K562 (cell line): ENCODE results near the gene POMGNT1. TPM values are rescaled to one million over a fixed set of nuclear protein-coding genes. Genes with fewer than 3 reads are reported as not detected.

Experiments used
- BDP1 ChIP-seq: IDR thresholded peaks from 3 replicates; pipeline ENCODE4 v1.6.1; 2011; ENCODE audit not compliant: insufficient read length, insufficient read depth
- CREM ChIP-seq: IDR thresholded peaks from 2 replicates; pipeline ENCODE4 v1.6.1; 2014; ENCODE audit warnings: antibody characterized with exemption, low read depth
- GTF2E2 ChIP-seq: fragments of 200-800 bp; sonication (Bioruptor generic); IDR thresholded peaks from 2 replicates; pipeline ENCODE4 v1.6.1; 2016; ENCODE audit warnings: missing genetic modification characterization, missing compliant biosample characterization
- HCFC1 ChIP-seq: IDR thresholded peaks from 2 replicates; pipeline ENCODE4 v1.6.1; 2012; ENCODE audit warnings: low read depth, low read length, improper control_type of control experiment
- HEY1 ChIP-seq: fragments of 250-450 bp; sonication (Bioruptor Pico); IDR thresholded peaks from 2 replicates; pipeline ENCODE4 v1.5.0; 2020; ENCODE audit warnings: mild to moderate bottlenecking, moderate library complexity, borderline replicate concordance
- KAT8 ChIP-seq: fragments of 450-650 bp; IDR thresholded peaks from 2 replicates; pipeline ENCODE4 v1.6.1; 2016; ENCODE audit warnings: low read depth, mild to moderate bottlenecking
- LEF1 ChIP-seq: fragments of 450-650 bp; IDR thresholded peaks from 2 replicates; pipeline ENCODE4 v1.6.1; 2016; ENCODE audit warnings: mild to moderate bottlenecking
- NONO ChIP-seq, 2 experiments: fragments of 200-400 bp in 1 of 2; fragments of 450-650 bp in 1 of 2; formaldehyde crosslinking in 1 of 2; IDR thresholded peaks; 2 replicates each; pipeline ENCODE4 v1.6.1; 2017; ENCODE audit warnings: low read depth in 2 of 2, mild to moderate bottlenecking in 2 of 2, moderate library complexity in 2 of 2, low read length in 1 of 2
- NR2F6 ChIP-seq: fragments of 450-650 bp; formaldehyde crosslinking; IDR thresholded peaks from 2 replicates; pipeline ENCODE4 v1.4.0; 2020; ENCODE audit warnings: mild to moderate bottlenecking
- SIN3B ChIP-seq: fragments of 450-650 bp; IDR thresholded peaks from 2 replicates; pipeline ENCODE4 v1.6.1; 2017; ENCODE audit warnings: low read depth, mild to moderate bottlenecking, moderate library complexity
- SRSF7 ChIP-seq: fragments of 200-400 bp; formaldehyde crosslinking; optimal IDR thresholded peaks from 2 replicates; pipeline ENCODE3; 2017; ENCODE audit warnings: mild to moderate bottlenecking, low read depth, low read length
- ZNF274 ChIP-seq: IDR thresholded peaks from 2 replicates; pipeline ENCODE4 v1.6.1; 2011; ENCODE audit warnings: low read depth, mild to moderate bottlenecking, low read length, moderate library complexity, borderline replicate concordance
- ZNF318 ChIP-seq, 2 experiments: fragments of 450-650 bp; IDR thresholded peaks; 2 replicates each; pipeline ENCODE4 v1.6.1; 2016; ENCODE audit warnings: mild to moderate bottlenecking in 2 of 2, borderline replicate concordance in 1 of 2, low read depth in 1 of 2, moderate library complexity in 1 of 2
- ZNF347 ChIP-seq: fragments of 450-650 bp; formaldehyde crosslinking; IDR thresholded peaks from 2 replicates; pipeline ENCODE4 v1.4.0; 2020; ENCODE audit warnings: low read depth, mild to moderate bottlenecking, moderate library complexity
- ZNF518B ChIP-seq: fragments of 250-450 bp; sonication (Bioruptor Pico); IDR thresholded peaks from 2 replicates; pipeline ENCODE4 v1.5.0; 2021; ENCODE audit warnings: mild to moderate bottlenecking, moderate library complexity
- ZNF589 ChIP-seq: fragments of 200-800 bp; sonication (Bioruptor generic); IDR thresholded peaks from 2 replicates; pipeline ENCODE4 v1.6.1; 2016; ENCODE audit warnings: low read depth, missing genetic modification characterization, missing compliant biosample characterization
- polyA plus RNA-seq, 8 experiments: library from polyadenylated mRNA; depleted of rRNA in 4 of 8; stranded (reverse) in 5 of 8; unstranded in 3 of 8; fragments of >200 nt; fragmentation: Nextera tagmentation in 2 of 8; fragmentation: Illumina TruSeq in 1 of 8; extraction: Ambion mirVana in 2 of 8; extraction: Trizol in 1 of 8; gene quantifications; 2 replicates each; pipeline versions ENCODE4 v1.2.1 to v1.2.3, GENCODE V29; 2011 to 2014; ENCODE audit warnings: inconsistent platforms in 1 of 8, missing spikeins in 1 of 8
- total RNA-seq, 7 experiments: library from RNA; depleted of rRNA in 6 of 7; stranded (reverse); fragments of >200 nt in 6 of 7; fragmentation: Illumina TruSeq in 2 of 7; extraction: Trizol in 2 of 7; gene quantifications; 2 replicates each; pipeline versions ENCODE4 v1.2.1 to v1.2.3, GENCODE V29; 2011 to 2021; ENCODE audit warnings: low replicate concordance in 1 of 7

Gene POMGNT1
- total and polyA plus RNA-seq, 9 of the 15 experiments (the other 6 are each of a cell fraction or from before 2014, with no cell fraction given) = 14.1 to 58.9 (median 37.8) TPM

- no peak for TF ChIP-seq BDP1
- TF ChIP-seq SRSF7 = no peak
- TF ChIP-seq SIN3B = no peak
- no peak for TF ChIP-seq ZNF347 (CRISPR knock-in tag)
- TF ChIP-seq ZNF518B (CRISPR knock-in tag) = no peak
- peak in 1 of 2 experiments; percentile 73; a peak in 1 of 4 replicates for TF ChIP-seq ZNF318 (IDR thresholded peaks at IDR 0.05; ENCODE audit: borderline replicate concordance in 1 of 2, low read depth in 1 of 2)
- TF ChIP-seq HEY1 = no peak
- no peak for TF ChIP-seq ZNF274
- peak in 1 of 2 experiments; percentile 83; a peak in 2 of 4 replicates for TF ChIP-seq NONO (IDR thresholded peaks at IDR 0.05; ENCODE audit: low read depth in 2 of 2, low read length in 1 of 2)
- no peak for TF ChIP-seq KAT8
- peak; percentile 98 for TF ChIP-seq ZNF589
- peak; percentile 34 for TF ChIP-seq HCFC1
- no peak for TF ChIP-seq NR2F6 (CRISPR knock-in tag)
- TF ChIP-seq GTF2E2 (tag) = peak; percentile 70; the same call in 1 of the 2 replicates
- peak; percentile 97 for TF ChIP-seq LEF1
- TF ChIP-seq CREM = peak; percentile 76
Observed at GRCh38 chr1:46158312-46159281, 39.6 kb downstream of the POMGNT1 start (continued).
